GM21360 (cell line): Measurements from ENCODE around the gene CFHR5.
"Not testable (repeated sequence)": the region's sequence is repeated elsewhere in the genome, so short reads cannot be mapped to it uniquely, and the experiment has no call there.

Experiments
- ATAC-seq: cut with Tn5 transposase; IDR thresholded peaks from one replicate; pipeline ENCODE4 v1.9.1; 2021; ENCODE audit warnings: mild to moderate bottlenecking, moderate library complexity; ENCODE audit not compliant: unreplicated experiment

CFHR5 gene

GRCh38 chr1:197017558-197018146, 40.3 kb downstream of the CFHR5 start:
- ATAC-seq: no peak

GRCh38 chr1:197021716-197022115, 44.4 kb downstream of the CFHR5 start:
- no peak for ATAC-seq

GRCh38 chr1:197024460-197024859, 47.1 kb downstream of the CFHR5 start:
- ATAC-seq: no peak

GRCh38 chr1:197027359-197027758, 50.0 kb downstream of the CFHR5 start:
- ATAC-seq: no peak

- ATAC-seq: no peak
Measured at GRCh38 chr1:197029749-197030148, 52.4 kb downstream of the CFHR5 start.

GRCh38 chr1:197034631-197035339, 57.4 kb downstream of the CFHR5 start:
- ATAC-seq: not testable (repeated sequence)

- ATAC-seq: no peak
Measured at GRCh38 chr1:197036861-197037260, 59.5 kb downstream of the CFHR5 start.

GRCh38 chr1:197041486-197042353, 64.4 kb downstream of the CFHR5 start:
- peak; percentile 92 for ATAC-seq

- no peak for ATAC-seq
Measured at GRCh38 chr1:197042676-197043341, 65.5 kb downstream of the CFHR5 start.

GRCh38 chr1:197049100-197049499, 71.7 kb downstream of the CFHR5 start:
- ATAC-seq: no peak
